DND-41 (cell line): ENCODE results near the gene TCF19.
A peak's percentile ranks its signal among the peaks of the same experiment; 100 is the strongest.

Experiments used
- ATAC-seq: fragments of 200-7000 bp; cut with Tn5 transposase; 3 replicates; pipeline ENCODE4 v1.9.1; 2021; ENCODE audit warnings: low read depth; ENCODE audit not compliant: insufficient read depth
- DNase-seq: peaks from one replicate; pipeline ENCODE4 v3.0.0-alpha.2; 2020
- H2AFZ ChIP-seq: 2 replicates; pipeline ENCODE4 v1.6.0; 2012; ENCODE audit warnings: low read depth, low read length
- H3K27ac ChIP-seq: 2 replicates; pipeline ENCODE4 v1.5.1; 2012; ENCODE audit warnings: low read length, inconsistent platforms
- H3K27me3 ChIP-seq: fragments of 200-600 bp; sonication (generic); 2 replicates; pipeline ENCODE4 v1.6.0; 2012; ENCODE audit warnings: low read length, mild to moderate bottlenecking, inconsistent platforms; ENCODE audit not compliant: insufficient read depth, poor library complexity
- H3K36me3 ChIP-seq: 2 replicates; pipeline ENCODE4 v1.5.1; 2012; ENCODE audit warnings: low read length, inconsistent platforms; ENCODE audit not compliant: insufficient read depth
- H3K4me1 ChIP-seq: 2 replicates; pipeline ENCODE4 v1.5.1; 2012; ENCODE audit warnings: mild to moderate bottlenecking, low read length; ENCODE audit not compliant: insufficient read depth
- H3K4me2 ChIP-seq: 2 replicates; pipeline ENCODE4 v1.6.0; 2012; ENCODE audit warnings: mild to moderate bottlenecking, moderate library complexity, low read length, inconsistent platforms; ENCODE audit not compliant: insufficient read depth
- H3K4me3 ChIP-seq, 2 experiments: fragments of 200-600 bp in 1 of 2; shearing (Covaris generic) in 1 of 2; 2 replicates each; pipeline ENCODE4 v1.5.1; 2012 to 2016; ENCODE audit warnings: inconsistent platforms in 2 of 2, low read length in 2 of 2, mild to moderate bottlenecking in 2 of 2, low read depth in 1 of 2, moderate library complexity in 1 of 2
- H3K79me2 ChIP-seq: 2 replicates; pipeline ENCODE4 v1.6.0; 2012; ENCODE audit warnings: low read length, inconsistent platforms; ENCODE audit not compliant: insufficient read depth
- H3K9ac ChIP-seq: 2 replicates; pipeline ENCODE4 v1.6.0; 2012; ENCODE audit warnings: low read depth, mild to moderate bottlenecking, inconsistent platforms, low read length, moderate library complexity
- H3K9me3 ChIP-seq: 2 replicates; pipeline ENCODE4 v1.5.1; 2012; ENCODE audit warnings: low read length, moderate library complexity, mild to moderate bottlenecking, inconsistent platforms; ENCODE audit not compliant: insufficient read depth, severe bottlenecking
- H4K20me1 ChIP-seq: 2 replicates; pipeline ENCODE4 v1.6.0; 2012; ENCODE audit warnings: low read length; ENCODE audit not compliant: insufficient read depth
- CTCF ChIP-seq: IDR thresholded peaks from 2 replicates; pipeline ENCODE4 v1.5.1; 2012; ENCODE audit warnings: borderline replicate concordance, low read length, moderate library complexity, mild to moderate bottlenecking; ENCODE audit not compliant: poor library complexity, severe bottlenecking; ENCODE audit errors: extremely low read depth
- EZH2 ChIP-seq: IDR thresholded peaks from 3 replicates; pipeline ENCODE4 v1.6.1; 2012; ENCODE audit warnings: borderline replicate concordance, low read depth, mild to moderate bottlenecking, moderate library complexity, low read length, inconsistent platforms; ENCODE audit not compliant: severe bottlenecking

The TCF19 gene

DNA sequence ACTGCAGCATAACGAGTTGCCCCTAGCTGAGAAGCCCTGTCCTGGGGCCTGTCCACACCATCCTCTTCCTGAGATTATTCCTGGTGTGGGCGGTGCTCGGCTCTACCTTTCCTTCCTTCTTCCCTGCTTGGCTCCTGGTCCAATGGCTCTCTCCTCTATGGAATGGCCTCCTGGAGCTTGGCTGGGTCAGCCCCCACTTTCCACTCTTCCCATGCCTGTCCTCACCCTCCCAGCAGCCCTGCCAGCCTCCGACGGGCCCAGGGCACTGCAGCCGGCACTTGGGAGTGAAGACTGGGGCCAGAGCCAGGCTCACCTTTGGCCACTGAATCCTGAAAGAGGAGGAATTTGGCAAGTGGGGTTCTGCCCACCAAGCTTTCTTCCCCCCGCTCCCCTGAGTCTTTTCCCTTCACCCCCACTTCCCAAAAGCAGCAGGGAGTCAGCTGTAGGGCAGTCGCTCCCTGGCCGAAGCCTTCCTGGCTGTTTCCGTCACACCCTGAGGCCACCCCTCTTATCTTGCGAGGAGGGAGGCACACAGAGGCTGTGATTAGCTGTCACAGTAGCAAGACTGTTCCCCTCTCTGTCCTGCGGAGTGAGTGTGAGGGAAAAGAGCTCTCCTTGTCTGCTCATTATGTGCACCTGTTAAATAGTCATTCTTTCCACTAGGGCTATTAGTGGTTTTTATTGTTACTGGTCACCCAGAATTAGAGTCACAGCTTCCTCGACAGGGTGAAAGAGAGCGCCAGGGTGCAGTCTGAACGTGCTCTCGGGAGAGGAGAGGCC, 31.8 kb upstream of the TCF19 start:
- no peak overlapping the region for H3K9ac ChIP-seq
- H3K27me3 ChIP-seq = peaks cover 12% of the 10 kb centered on the region
- no peak overlapping the region for H2AFZ ChIP-seq
- H3K9me3 ChIP-seq = no peaks in the 10 kb centered on the region
- H3K4me1 ChIP-seq = no peaks in the 10 kb centered on the region
- no peak overlapping the region for H3K27ac ChIP-seq
- no peak overlapping the region for H3K4me3 ChIP-seq
- no peak overlapping the region for H3K4me2 ChIP-seq
- no peaks in the 10 kb centered on the region for H3K36me3 ChIP-seq
- H4K20me1 ChIP-seq = no peaks in the 10 kb centered on the region
- ATAC-seq (no peak), DNase-seq (no peak)
- no peaks in the 10 kb centered on the region for H3K79me2 ChIP-seq
- TF ChIP-seq EZH2 (no peak), CTCF (no peak)

GRCh38 chr6:31128093-31128676, 30.2 kb upstream of the TCF19 start:
- Histone ChIP-seq H3K9ac (no peak overlapping the region), H3K79me2 (no peaks in the 10 kb centered on the region), H3K4me3 (no peak overlapping the region), H3K27me3 (peaks cover 10% of the 10 kb centered on the region), H3K9me3 (no peaks in the 10 kb centered on the region), H3K36me3 (no peaks in the 10 kb centered on the region), H4K20me1 (no peaks in the 10 kb centered on the region), H3K27ac (no peak overlapping the region), H3K4me2 (no peak overlapping the region), H2AFZ (no peak overlapping the region), H3K4me1 (no peaks in the 10 kb centered on the region)
- DNase-seq (peak; percentile 72), ATAC-seq (peak; percentile 79)
- TF ChIP-seq CTCF (peak; percentile 86), EZH2 (no peak)

DNA sequence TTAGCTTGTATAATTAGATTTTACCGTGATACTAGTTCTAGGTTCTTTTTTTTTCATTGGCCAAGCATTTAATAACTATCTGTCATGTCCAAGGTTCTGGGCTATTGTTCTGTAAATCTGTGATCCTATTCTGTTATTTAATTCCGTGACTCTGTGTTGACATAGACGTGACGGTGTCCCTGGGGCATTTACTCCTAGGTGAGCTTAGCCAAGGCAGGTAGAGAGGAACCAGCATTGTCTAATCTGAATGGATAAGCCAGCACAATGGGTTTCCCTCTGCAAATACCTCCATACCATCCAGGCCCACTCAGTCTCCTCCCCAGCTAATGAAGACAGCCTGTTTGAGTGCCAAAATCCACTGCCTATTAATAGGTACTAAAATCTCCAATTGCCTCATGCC, 29.3 kb upstream of the TCF19 start:
- Histone ChIP-seq H3K4me3 (no peak overlapping the region), H3K27ac (no peak overlapping the region), H3K9ac (no peak overlapping the region), H2AFZ (no peak overlapping the region), H4K20me1 (no peaks in the 10 kb centered on the region), H3K4me2 (no peak overlapping the region), H3K9me3 (no peaks in the 10 kb centered on the region), H3K27me3 (peaks cover 6% of the 10 kb centered on the region), H3K79me2 (no peaks in the 10 kb centered on the region), H3K36me3 (no peaks in the 10 kb centered on the region), H3K4me1 (no peaks in the 10 kb centered on the region)
- no peak for ATAC-seq
- TF ChIP-seq CTCF (no peak), EZH2 (no peak)
- no peak for DNase-seq
